ENCODE data around the gene TRIM28. TPM values are rescaled to one million over a fixed set of nuclear protein-coding genes. Genes with fewer than 3 reads are reported as not detected.

The TRIM28 gene
- total RNA-seq, 1 experiment from 2014 or later: 908 TPM

DNA sequence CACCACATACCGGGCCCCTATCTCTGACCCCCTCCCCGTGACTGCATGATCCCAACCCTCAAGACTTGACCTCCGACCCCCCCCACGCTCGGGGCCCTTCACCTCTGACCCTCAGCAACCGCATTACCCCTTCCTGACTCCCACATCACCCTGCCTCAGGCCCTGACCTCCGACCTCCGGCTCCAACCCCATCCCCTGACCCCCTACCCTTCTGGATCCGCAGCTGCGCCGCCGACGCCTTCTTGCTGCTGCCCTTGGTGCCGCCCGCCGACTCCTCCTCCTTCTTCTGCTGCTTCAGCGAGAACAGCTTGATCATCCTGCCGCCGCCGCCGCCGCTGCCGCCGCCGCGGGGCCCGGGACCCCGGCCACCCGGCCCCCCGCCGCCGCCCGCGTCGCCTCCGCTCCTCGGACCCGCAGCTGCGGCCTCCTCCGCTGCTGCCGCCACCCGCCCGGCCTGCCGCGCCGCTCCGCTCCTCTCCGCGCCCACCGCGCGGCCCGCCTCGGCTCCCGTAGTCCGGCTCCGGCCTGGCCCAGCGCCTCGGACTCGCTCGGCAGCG lies 14.3 kb downstream of the TRIM28 start, which contains the start of gene UBE2M:
Gene UBE2M, minus strand, starts transcription at position 546 of the 557 bp plus-strand sequence. Its CDS starts 230 bp downstream, at position 316.
- Histone ChIP-seq H3K36me3 (ENCODE audit: control insufficient read depth in 1 of 2, insufficient read depth in 2 of 2, low read length in 2 of 2) (peaks cover 7 to 20% of the 10 kb centered on the region in 2 experiments; a peak in 2 of 4 replicates), H4K20me1 (ENCODE audit: insufficient read depth) (no peaks in the 10 kb centered on the region), H3K4me1 (ENCODE audit: control insufficient read depth in 1 of 2, insufficient read depth in 2 of 2, low read length in 2 of 2) (peaks cover 26 to 52% of the 10 kb centered on the region in 2 experiments), H3K9me2 (ENCODE audit: insufficient read depth) (no peaks in the 10 kb centered on the region), H3K79me2 (ENCODE audit: insufficient read depth, low read length) (peaks cover 57% of the 10 kb centered on the region), H3K4me2 (ENCODE audit: low read length) (peak within 1 kb of the TSS; percentile 92), H3K4me3 (replicated peaks in 1 of 2; ENCODE audit: low read depth in 1 of 2, low read length in 2 of 2) (peak within 1 kb of the TSS; percentile 74 to 99), H3K9ac (ENCODE audit: low read length) (peak within 1 kb of the TSS; percentile 94), H3K9me3 (ENCODE audit: control insufficient read depth in 1 of 2, insufficient read depth in 1 of 2, low read depth in 1 of 2, low read length in 2 of 2) (no peaks in the 10 kb centered on the region), H3K27ac (ENCODE audit: low read depth, low read length) (peak within 1 kb of the TSS; percentile 98), H3K27me3 (ENCODE audit: insufficient read depth, low read length) (no peaks in the 10 kb centered on the region), H2AFZ (ENCODE audit: low read depth, low read length, poor library complexity, severe bottlenecking) (no peak within 1 kb of the TSS)
- ChIA-PET POLR2A (no interaction called here), RAD21 (ENCODE audit: low non-redundant PET in 1 of 2, low total read pairs in 2 of 2, uncharacterized antibody in 2 of 2, unreplicated experiment in 2 of 2) (no interaction called here), CTCF (no interaction called here)
- TF ChIP-seq TCF7L2 (IDR thresholded peaks at IDR 0.05; ENCODE audit: borderline replicate concordance, extremely low read depth, insufficient read depth, insufficient read length): no peak
- TF ChIP-seq ZBTB33 (IDR thresholded peaks at IDR 0.05; ENCODE audit: extremely low read depth, insufficient replicate concordance, low read length): peak; percentile 5
- TF ChIP-seq CTCF (IDR thresholded peaks at IDR 0.05 in 2 of 3, conservative IDR thresholded peaks at IDR 0.05 in 1 of 3; ENCODE audit: borderline replicate concordance in 1 of 3, insufficient read depth in 1 of 3, low read depth in 2 of 3, low read length in 2 of 3): no peak
- no peak for TF ChIP-seq EZH2phosphoT487 (IDR thresholded peaks at IDR 0.05; ENCODE audit: borderline replicate concordance)
- TF ChIP-seq POLR2AphosphoS5 (IDR thresholded peaks at IDR 0.05; ENCODE audit: low read depth, low read length): no peak
- TF ChIP-seq SRF (IDR thresholded peaks at IDR 0.05; ENCODE audit: low read depth): no peak
- TF ChIP-seq YY1 (IDR thresholded peaks at IDR 0.05; ENCODE audit: extremely low read depth, insufficient replicate concordance, low read depth, low read length): peak; percentile 17
- TF ChIP-seq CBX3 (IDR thresholded peaks at IDR 0.05; ENCODE audit: low read depth): no peak
- TF ChIP-seq ZNF274 (IDR thresholded peaks at IDR 0.05; ENCODE audit: low read depth, low read length): no peak
- TF ChIP-seq EZH2 (IDR thresholded peaks at IDR 0.05): no peak
- no peak; the same call in none of the 2 replicates for TF ChIP-seq ZFX (IDR thresholded peaks at IDR 0.05)
- no peak for TF ChIP-seq POLR2A (IDR thresholded peaks at IDR 0.05; ENCODE audit: borderline replicate concordance, extremely low read depth, insufficient read depth, insufficient read length)
- no peak for TF ChIP-seq EGR1 (IDR thresholded peaks at IDR 0.05; ENCODE audit: low read depth)
- no peak for TF ChIP-seq JUND (IDR thresholded peaks at IDR 0.05)
- TF ChIP-seq, protein P1, sequence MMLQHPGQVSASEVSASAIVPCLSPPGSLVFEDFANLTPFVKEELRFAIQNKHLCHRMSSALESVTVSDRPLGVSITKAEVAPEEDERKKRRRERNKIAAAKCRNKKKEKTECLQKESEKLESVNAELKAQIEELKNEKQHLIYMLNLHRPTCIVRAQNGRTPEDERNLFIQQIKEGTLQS (IDR thresholded peaks at IDR 0.05): no peak
- intact Hi-C loops (cut with micrococcal nuclease): no loop called here
- ATAC-seq (no peak), DNase-seq (ENCODE audit: low read depth, low spot score) (no peak)
- no TSS peak for BruUV-seq (replicated peaks)

All from HCT116 (cell line).